HepG2 (cell line): ENCODE data around the gene AGAP1. TPM values are rescaled to one million over a fixed set of nuclear protein-coding genes. Genes with fewer than 3 reads are reported as not detected.

Experiments
- ATAC-seq: fragments of 200-7000 bp; cut with Tn5 transposase; 3 replicates; pipeline ENCODE4 v1.9.1; 2020; ENCODE audit warnings: mild to moderate bottlenecking, moderate library complexity
- BruUV-seq: library from RNA; stranded (reverse); fragments of 400-500 nt; replicated peaks from 2 replicates; lab custom pipeline; 2021; lab: Mats Ljungman, UMichigan
- CTCF ChIA-PET: fragments of 300-600 bp; formaldehyde crosslinking; extraction: SDS; loops from one replicate; lab custom pipeline; 2021; ENCODE audit warnings: low total read pairs, inconsistent platforms, low intra/inter-chr PET ratio; lab: Yijun Ruan, JAX
- POLR2A ChIA-PET: fragments of 350-600 bp; sonication (Branson Sonifier 250); formaldehyde crosslinking; loops from one replicate; lab custom pipeline; 2020; ENCODE audit warnings: antibody characterized with exemption, inconsistent platforms; lab: Yijun Ruan, JAX
- DNase-seq: peaks from one replicate; pipeline ENCODE4 v3.0.0-alpha.2; 2015; ENCODE audit warnings: low spot score
- FAIRE-seq: peaks from 3 replicates; lab custom pipeline; 2011; peaks lifted over from hg19 to GRCh38; lab: Jason Lieb, UNC
- H2AFZ ChIP-seq: one replicate; pipeline ENCODE4 v1.6.1; 2011; ENCODE audit warnings: low read length, inconsistent platforms
- H3K27ac ChIP-seq: fragments of 300-600 bp; 3 replicates; pipeline ENCODE4 v1.8.0; 2011; ENCODE audit warnings: mixed run types, mild to moderate bottlenecking, mixed read lengths, low read length, inconsistent platforms; ENCODE audit not compliant: insufficient read depth; ENCODE audit errors: extremely low read length
- H3K27me3 ChIP-seq, 2 experiments: fragments of 200-600 bp in 1 of 2; 2 replicates in 1 of 2; 3 replicates in 1 of 2; pipeline versions ENCODE4 v1.6.0 to v1.8.0; 2011; ENCODE audit warnings: low read length in 2 of 2, mild to moderate bottlenecking in 2 of 2, moderate library complexity in 2 of 2, inconsistent platforms in 1 of 2; ENCODE audit not compliant: insufficient read depth in 2 of 2, control insufficient read depth in 1 of 2
- H3K36me3 ChIP-seq, 2 experiments: fragments of 200-600 bp in 1 of 2; replicated peaks in 1 of 2; 2 replicates in 1 of 2; 3 replicates in 1 of 2; pipeline versions ENCODE4 v1.5.1 to v1.8.0; 2011; ENCODE audit warnings: low read length in 2 of 2, inconsistent platforms in 1 of 2; ENCODE audit not compliant: insufficient read depth in 2 of 2, control insufficient read depth in 1 of 2
- H3K4me1 ChIP-seq: 2 replicates; pipeline ENCODE4 v1.5.1; 2012; ENCODE audit warnings: low read length, inconsistent platforms; ENCODE audit not compliant: insufficient read depth
- H3K4me2 ChIP-seq: 2 replicates; pipeline ENCODE4 v1.6.0; 2011; ENCODE audit warnings: low read depth, low read length, inconsistent platforms
- H3K4me3 ChIP-seq, 3 experiments: fragments of 200-600 bp in 1 of 3; sonication (generic), shearing (Covaris generic) in 1 of 3; replicated peaks in 1 of 3; 2 replicates each; pipeline ENCODE4 v1.5.1; 2011 to 2016; ENCODE audit warnings: low read length in 3 of 3, inconsistent platforms in 2 of 3, low read depth in 2 of 3, mild to moderate bottlenecking in 2 of 3, control low read depth in 1 of 3, mixed read lengths in 1 of 3; ENCODE audit not compliant: insufficient read depth in 1 of 3
- H3K79me2 ChIP-seq: one replicate; pipeline ENCODE4 v1.6.1; 2011; ENCODE audit warnings: low read length, inconsistent platforms; ENCODE audit not compliant: insufficient read depth
- H3K9ac ChIP-seq: 2 replicates; pipeline ENCODE4 v1.6.0; 2011; ENCODE audit warnings: mild to moderate bottlenecking, low read depth, low read length, inconsistent platforms; ENCODE audit not compliant: insufficient read depth
- H3K9me3 ChIP-seq: 2 replicates; pipeline ENCODE4 v1.5.1; 2012; ENCODE audit warnings: mild to moderate bottlenecking, low read length
- H4K20me1 ChIP-seq: 2 replicates; pipeline ENCODE4 v1.6.0; 2011; ENCODE audit warnings: inconsistent platforms, mild to moderate bottlenecking, low read length, moderate library complexity; ENCODE audit not compliant: insufficient read depth
- ELF3 ChIP-seq: IDR thresholded peaks from 2 replicates; pipeline ENCODE4 v1.6.1; 2016; ENCODE audit warnings: missing genetic modification reagents, missing compliant biosample characterization
- FOXA3 ChIP-seq: IDR thresholded peaks from 2 replicates; pipeline ENCODE4 v1.6.1; 2016; ENCODE audit warnings: missing genetic modification reagents, missing compliant biosample characterization
- FOXO1 ChIP-seq: sonication (generic); formaldehyde crosslinking; IDR thresholded peaks from 2 replicates; pipeline ENCODE4 v1.4.0; 2020; ENCODE audit warnings: missing genetic modification reagents
- NFAT5 ChIP-seq: sonication (generic); formaldehyde crosslinking; IDR thresholded peaks from 2 replicates; pipeline ENCODE4 v1.4.0; 2020; ENCODE audit warnings: missing genetic modification reagents
- NR3C1 ChIP-seq: sonication (generic); formaldehyde crosslinking; IDR thresholded peaks from 2 replicates; pipeline ENCODE4 v1.4.0; 2020; ENCODE audit warnings: missing genetic modification reagents
- SMAD1 ChIP-seq: sonication (generic); formaldehyde crosslinking; IDR thresholded peaks from 2 replicates; pipeline ENCODE4 v1.4.0; 2020; ENCODE audit warnings: missing genetic modification reagents, low read depth, mild to moderate bottlenecking, borderline replicate concordance
- ZNF10 ChIP-seq: sonication (generic); formaldehyde crosslinking; IDR thresholded peaks from 2 replicates; pipeline ENCODE4 v1.4.0; 2020; ENCODE audit warnings: mild to moderate bottlenecking, low read depth, missing genetic modification reagents, borderline replicate concordance
- ZNF652 ChIP-seq: IDR thresholded peaks from 2 replicates; pipeline ENCODE4 v1.6.1; 2016; ENCODE audit warnings: low read depth, borderline replicate concordance
- WGBS: methylation state at CpG from one replicate; pipeline ENCODE4 v1.1.6; 2017; ENCODE audit warnings: low lambda C conversion rate; 5-methylcytosine and 5-hydroxymethylcytosine counted together
- in situ Hi-C: cut with HindIII; loops from 2 replicates; pipeline ENCODE4 v1.10.0; 2017; ENCODE audit warnings: low pct_unique_long_range_greater_than_20kb; ENCODE audit not compliant: extremely low pct_ligation_motif_present
- intact Hi-C: fragments of 100-400 bp; cut with micrococcal nuclease; formaldehyde crosslinking; loops from one replicate; pipeline ENCODE4 v1.10.0; 2022; ENCODE audit not compliant: unreplicated experiment
- polyA plus RNA-seq, 8 experiments: library from polyadenylated mRNA; depleted of rRNA in 3 of 8; stranded (reverse) in 7 of 8; unstranded in 1 of 8; fragments of >200 nt; fragmentation: Illumina TruSeq in 4 of 8; extraction: Trizol in 4 of 8; gene quantifications; 2 replicates each; pipeline versions ENCODE4 v1.2.1 to v1.2.3, GENCODE V29; 2011 to 2016; ENCODE audit warnings: low read depth in 4 of 8, missing spikeins in 1 of 8, mixed read lengths in 1 of 8; ENCODE audit not compliant: insufficient read depth in 1 of 8
- total RNA-seq, 5 experiments: library from RNA; depleted of rRNA; stranded (reverse); fragments of >200 nt; fragmentation: Illumina TruSeq; extraction: Trizol; gene quantifications; 2 replicates each; pipeline ENCODE4 v1.2.3, GENCODE V29; 2016; ENCODE audit warnings: low read depth in 1 of 5

AGAP1 gene
- total and polyA plus RNA-seq, 2 of the 13 experiments (the other 11 are each of a cell fraction or from before 2014, with no cell fraction given), result 21.2 to 32.7 TPM

- TF ChIP-seq NFAT5, result no peak
- TF ChIP-seq SMAD1 (CRISPR knock-in tag), result no peak
- no peak for TF ChIP-seq ZNF652 (CRISPR knock-in tag)
- TF ChIP-seq ZNF10, result no peak
- TF ChIP-seq FOXO1 (CRISPR knock-in tag), result no peak
These were observed 362.5 kb downstream of the AGAP1 start (continued) for GRCh38 chr2:235856151-235856854.

- peaks cover 2 to 10% of the 10 kb centered on the region in 2 experiments; a peak in 2 of 5 replicates for H3K36me3 ChIP-seq
- no TSS peak for BruUV-seq
- no peaks in the 10 kb centered on the region for H3K4me1 ChIP-seq
- 94% methylated on average over 4 of the region's 4 CpGs for WGBS
- H4K20me1 ChIP-seq, result 0 out of 2 replicates have a peak, but pooled peaks cover 2% of the 10 kb centered on the region
- no peak for FAIRE-seq
- in situ Hi-C loops, result no loop called here
- H3K9ac ChIP-seq, result no peak overlapping the region
- H3K4me3 ChIP-seq, result no peak overlapping the region
- no peak overlapping the region for H3K4me2 ChIP-seq
- TF ChIP-seq ELF3 (CRISPR knock-in tag) (no peak), NR3C1 (CRISPR knock-in tag) (no peak), FOXA3 (no peak)
- TF ChIP-seq, all 625 proteins: peak for 0
- DNase-seq (no peak), ATAC-seq (no peak)
- H3K9me3 ChIP-seq, result no peaks in the 10 kb centered on the region
- no peaks in the 10 kb centered on the region for H3K79me2 ChIP-seq
- no peaks in the 10 kb centered on the region for H3K27me3 ChIP-seq
- ChIA-PET CTCF (no interaction called here), POLR2A (no interaction called here)
- H3K27ac ChIP-seq, result no peak overlapping the region
- H2AFZ ChIP-seq, result no peak overlapping the region
- intact Hi-C loops, result no loop called here
These were observed 363.8 kb downstream of the AGAP1 start for GRCh38 chr2:235857598-235857997.
